Measurements from ENCODE around the gene DUX4. TPM values are rescaled to one million over a fixed set of nuclear protein-coding genes. Genes with fewer than 3 reads are reported as not detected.

The DUX4 gene
- total RNA-seq (2022; extraction: Qiagen RNA extraction; ENCODE audit: low read depth), result not detected in 5 replicates

GRCh38 chr4:190173428-190173827, at the start of gene DUX4:
Gene DUX4 (plus strand): TSS chr4:190173774. CDS start chr4:190173774, 0 bp downstream.

Other genes starting within 250 kb of the DUX4 start
- gene FRG1, start 232.9 kb upstream of the DUX4 start, total RNA-seq (2022; extraction: Qiagen RNA extraction; ENCODE audit: low read depth), result 35.8 to 48.6 TPM (median 37.4 TPM) in 5 replicates
- 0.12 TPM in 1 of 5 replicates, not detected in the others for gene FRG2, start 146.5 kb upstream of the DUX4 start, total RNA-seq (2022; extraction: Qiagen RNA extraction; ENCODE audit: low read depth)
- not detected in 5 replicates for gene DBET, start 109.3 kb upstream of the DUX4 start, total RNA-seq (2022; extraction: Qiagen RNA extraction; ENCODE audit: low read depth)